Raji (cell line): Measurements from ENCODE around the gene OXER1.

Experiments used
- POLR2A ChIP-seq: IDR thresholded peaks from 2 replicates; pipeline ENCODE4 v1.6.1; 2011; ENCODE audit warnings: low read depth, low read length, control low read depth; ENCODE audit not compliant: insufficient read depth

OXER1 gene

GRCh38 chr2:42786561-42787345 lies 22.8 kb upstream of the OXER1 start:
- no peak for TF ChIP-seq POLR2A

DNA sequence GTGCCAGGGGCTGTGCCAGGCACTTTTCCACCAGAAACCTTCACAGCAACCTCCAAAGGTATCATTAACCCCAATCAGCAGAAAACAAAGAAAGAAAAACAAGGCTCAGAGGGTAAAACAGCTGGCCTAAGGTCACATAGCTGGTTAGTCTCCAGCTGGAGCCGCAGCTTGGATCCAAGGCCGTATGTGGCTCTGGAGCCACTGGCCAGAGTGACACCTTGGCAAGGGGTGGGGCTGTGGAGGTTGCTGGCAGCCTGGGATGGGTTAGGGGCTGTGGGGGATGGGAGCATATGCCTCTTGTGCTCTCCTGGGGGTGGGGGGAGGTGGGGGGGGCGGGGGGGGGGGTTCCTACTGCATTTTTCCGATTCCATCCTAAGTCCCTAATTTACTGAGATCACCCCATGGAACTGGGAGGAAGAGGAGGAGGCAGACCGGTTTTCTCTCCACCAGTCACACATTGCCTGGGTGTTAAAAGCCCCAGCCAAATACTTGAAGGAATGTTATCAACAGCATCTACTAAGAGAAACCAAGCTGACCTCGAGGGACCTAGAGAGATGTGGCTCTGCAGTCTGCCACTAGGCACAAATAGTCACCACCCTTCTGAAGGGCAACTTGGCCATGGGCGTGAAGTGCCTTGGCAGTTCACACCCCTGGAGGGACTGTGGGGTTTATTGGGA lies 20.4 kb upstream of the OXER1 start:
- no peak for TF ChIP-seq POLR2A

- TF ChIP-seq POLR2A, result no peak
These were observed 19.6 kb upstream of the OXER1 start for GRCh38 chr2:42783511-42783910.

DNA sequence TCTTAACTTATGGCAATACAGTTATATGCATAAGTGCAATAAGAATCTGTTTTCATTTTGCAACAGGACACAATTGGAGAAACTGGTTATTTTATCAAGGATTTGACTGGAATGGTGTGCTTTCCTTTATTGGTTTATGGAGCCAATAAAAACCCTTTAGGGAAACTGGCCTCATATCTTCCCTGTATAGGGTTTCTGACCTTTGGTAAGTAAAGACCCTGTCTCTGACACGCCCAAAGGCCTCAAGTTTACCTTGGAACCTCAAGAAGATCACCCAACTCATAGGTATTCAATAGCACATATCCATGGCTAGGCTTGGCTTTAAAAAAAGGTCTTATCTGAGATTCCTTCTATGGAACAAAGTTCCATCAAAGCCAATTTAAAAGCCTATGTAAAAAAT lies 17.2 kb upstream of the OXER1 start:
- TF ChIP-seq POLR2A, result no peak

DNA sequence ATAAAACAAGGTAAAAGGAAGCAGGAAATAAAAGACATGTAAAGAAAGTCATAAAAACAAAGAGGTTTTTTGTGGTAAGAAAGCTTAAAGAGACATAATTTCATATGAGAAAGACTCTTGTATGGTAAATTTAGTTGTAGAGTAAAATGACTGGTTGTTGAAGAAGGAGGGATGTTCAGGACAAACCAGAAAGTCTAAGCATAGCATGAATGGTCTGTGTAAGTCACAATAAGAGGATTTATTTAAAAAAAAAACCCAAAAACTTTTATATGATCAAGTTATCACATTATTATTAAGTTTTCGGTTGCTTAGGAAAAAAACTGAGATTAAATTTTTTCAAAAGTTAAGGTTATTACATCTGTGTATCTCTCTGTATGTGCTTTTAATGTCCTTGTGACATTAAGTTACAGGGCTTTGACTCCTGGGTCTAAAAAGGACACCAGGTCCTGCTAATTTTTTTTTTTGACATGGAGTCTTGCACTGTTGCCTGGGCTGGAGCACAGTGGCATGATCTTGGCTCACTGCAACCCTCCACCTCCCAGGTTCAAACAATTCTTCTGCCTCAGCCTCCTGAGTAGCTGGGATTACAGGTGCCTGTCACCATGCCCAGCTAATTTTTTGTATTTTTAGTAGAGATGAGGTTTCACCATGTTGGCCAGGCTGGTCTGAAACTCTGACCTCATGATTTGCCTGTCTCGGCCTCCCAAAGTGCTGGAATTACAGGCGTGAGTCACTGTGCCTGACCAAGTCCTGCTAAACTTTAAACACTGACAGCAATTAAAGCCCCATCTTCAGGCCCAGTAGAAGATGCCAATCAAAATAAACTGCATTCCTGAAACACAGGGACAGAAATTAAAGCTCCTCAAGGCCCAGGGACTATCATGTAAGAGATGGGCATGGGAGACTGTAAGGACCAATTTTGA lies 14.2 kb upstream of the OXER1 start:
- TF ChIP-seq POLR2A, result no peak

DNA sequence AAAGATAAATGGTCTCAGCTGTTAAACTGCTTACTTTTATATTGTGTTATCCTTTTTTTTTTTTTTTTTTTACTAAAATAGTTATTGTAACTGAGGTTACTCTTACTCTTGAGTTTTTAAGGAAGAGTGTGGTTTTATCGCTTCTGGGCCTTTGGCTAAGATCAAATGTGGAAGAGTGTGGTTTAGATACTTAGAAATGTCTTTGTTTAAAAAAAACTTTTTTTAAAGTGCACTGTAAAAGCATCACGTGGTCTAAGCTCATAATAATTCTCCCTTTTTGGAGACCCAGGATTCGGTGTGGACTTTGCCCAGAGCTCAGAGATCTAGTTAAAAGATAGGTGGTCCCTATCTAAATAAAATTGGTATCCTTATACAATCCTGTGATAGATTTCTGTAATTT lies 11.9 kb upstream of the OXER1 start:
- no peak for TF ChIP-seq POLR2A

DNA sequence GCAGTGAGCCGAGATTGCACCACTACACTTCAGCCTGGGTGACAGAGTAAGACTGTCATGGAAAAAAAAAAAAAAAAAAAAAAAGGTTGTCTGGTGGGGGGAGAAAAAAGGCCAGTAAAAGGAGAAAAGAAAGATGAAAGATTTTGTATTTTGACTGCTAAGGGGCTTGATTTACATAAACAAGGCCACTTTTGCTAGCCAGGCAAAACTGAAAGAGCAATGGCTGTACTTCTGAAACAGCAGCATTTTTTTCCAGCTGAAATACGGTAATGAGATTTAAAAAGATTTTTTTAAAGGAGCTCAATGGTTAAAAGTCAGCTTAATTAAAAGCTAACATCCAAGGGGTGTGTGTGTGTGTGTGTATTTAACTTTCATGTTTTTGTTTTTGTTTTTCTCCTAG lies 11.3 kb upstream of the OXER1 start:
- TF ChIP-seq POLR2A, result no peak

DNA sequence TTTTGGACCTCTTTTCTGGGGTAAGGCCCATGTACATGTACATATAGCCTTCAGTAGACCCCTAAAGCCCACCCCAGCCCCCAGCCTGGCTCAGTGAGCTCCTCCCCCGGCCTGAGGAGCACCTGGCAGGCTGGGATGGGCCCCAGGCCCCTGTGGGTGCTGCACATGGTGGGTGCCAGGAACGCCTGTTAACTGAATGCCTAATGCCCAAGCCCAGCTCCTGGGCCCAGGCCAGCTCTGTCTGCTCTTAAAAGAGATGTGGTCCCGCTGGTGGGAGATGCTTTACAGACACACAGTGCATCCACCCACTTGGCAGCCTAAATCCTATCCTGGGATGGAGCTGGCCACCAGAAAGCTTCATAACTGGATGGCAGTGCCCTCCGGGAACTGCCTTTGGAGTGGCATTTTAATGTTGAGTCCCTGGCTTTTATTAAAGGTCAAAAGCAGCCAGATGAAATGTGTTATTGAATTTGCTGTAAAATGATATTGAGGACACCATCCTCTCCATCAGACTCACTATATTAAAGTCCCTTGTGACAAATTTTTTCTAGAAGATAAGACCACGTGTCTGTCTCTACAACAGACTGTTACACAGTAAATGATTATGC lies 7.7 kb upstream of the OXER1 start:
- no peak for TF ChIP-seq POLR2A

DNA sequence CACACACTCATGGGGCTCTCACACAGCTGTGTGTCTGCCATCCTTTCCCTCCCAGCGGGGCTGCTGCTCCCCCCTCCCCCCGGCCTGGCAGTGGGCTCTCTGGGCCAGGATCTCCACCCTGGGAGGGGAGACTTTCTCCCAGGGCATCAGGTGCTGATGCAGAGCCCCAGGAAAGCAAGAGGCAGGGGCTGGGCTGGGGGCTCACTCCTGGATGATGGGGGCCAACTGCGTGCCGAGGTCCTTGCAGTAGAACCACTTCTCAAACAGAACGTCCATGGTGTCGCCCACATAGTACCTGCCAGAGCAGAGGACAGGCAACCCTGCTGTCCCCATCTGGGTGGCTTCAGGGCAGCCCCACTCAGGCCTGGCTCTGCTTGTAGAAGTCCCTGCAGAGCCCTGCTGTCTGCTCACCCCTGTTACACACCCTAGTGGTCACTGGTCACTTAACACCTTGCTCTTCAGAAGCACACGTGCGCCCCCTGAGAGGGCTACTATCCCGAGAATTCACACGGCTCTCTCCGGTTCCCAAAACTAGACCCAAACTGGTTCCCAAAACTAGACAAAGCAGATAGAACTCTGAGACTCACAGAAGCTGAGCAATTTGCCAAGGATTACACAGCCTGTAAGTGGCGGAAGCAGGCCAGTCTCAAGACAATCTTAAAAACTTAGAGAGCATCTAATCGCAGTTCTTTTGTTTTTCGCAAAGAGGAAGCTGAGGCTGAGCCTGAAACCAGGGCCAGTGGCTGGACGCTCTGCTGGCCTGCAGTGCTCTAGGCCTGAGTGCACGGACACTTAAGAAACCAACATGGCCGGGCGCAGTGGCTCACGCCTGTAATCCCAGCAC lies 6.6 kb upstream of the OXER1 start:
- no peak for TF ChIP-seq POLR2A

GRCh38 chr2:42769583-42770287 lies 5.8 kb upstream of the OXER1 start:
- TF ChIP-seq POLR2A, result no peak

DNA sequence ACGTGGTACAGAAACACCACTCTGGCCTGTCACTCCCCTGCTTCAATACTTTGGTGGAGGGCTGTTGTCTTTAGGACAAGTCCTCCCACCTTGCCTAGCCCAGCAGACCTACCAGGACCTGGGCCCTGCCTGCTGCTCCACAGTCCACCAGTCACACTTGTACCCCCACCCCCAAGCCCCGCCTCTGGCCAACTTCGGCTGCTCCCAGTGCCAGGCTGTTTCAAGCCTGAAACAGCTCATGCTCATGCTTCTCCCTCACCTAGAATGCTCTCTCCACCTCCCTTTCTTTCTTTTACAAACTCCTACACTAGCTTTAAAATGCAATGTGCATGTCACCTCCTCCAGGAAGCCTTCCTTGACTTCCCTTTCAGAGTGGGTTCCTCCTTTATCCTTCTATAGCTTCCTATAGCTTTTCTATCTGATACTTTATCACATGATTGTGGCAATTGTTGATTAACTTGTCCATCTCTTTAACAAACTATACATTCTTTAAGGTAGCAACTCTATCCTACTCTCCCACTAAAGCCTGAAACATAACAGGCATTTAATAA lies 4.8 kb upstream of the OXER1 start:
- TF ChIP-seq POLR2A, result no peak

GRCh38 chr2:42767899-42768705 lies 4.2 kb upstream of the OXER1 start:
- TF ChIP-seq POLR2A, result no peak
